Body of pancreas (tissue), 4 donors: ENCODE measurements around the gene GUCA1A.
"Not testable (repeated sequence)": the region's sequence is repeated elsewhere in the genome, so short reads cannot be mapped to it uniquely, and the experiment has no call there.

Source experiments
- POLR2A ChIP-seq, 3 donors: fragments of 450-650 bp; IDR thresholded peaks; one replicate each; pipeline ENCODE4 v1.6.1; 2016; ENCODE audit warnings: antibody characterized with exemption in 3 of 3, mild to moderate bottlenecking in 2 of 3
- TF ChIP-seq, protein P1 (sequence below), 7 experiments: fragments of 450-650 bp in 4 of 7; fragments of 200-600 bp in 3 of 7; sonication (generic) in 3 of 7; IDR thresholded peaks; one replicate each; pipeline ENCODE4 v1.5.1; 2016 to 2019; ENCODE audit warnings: antibody characterized with exemption in 7 of 7

DNA sequence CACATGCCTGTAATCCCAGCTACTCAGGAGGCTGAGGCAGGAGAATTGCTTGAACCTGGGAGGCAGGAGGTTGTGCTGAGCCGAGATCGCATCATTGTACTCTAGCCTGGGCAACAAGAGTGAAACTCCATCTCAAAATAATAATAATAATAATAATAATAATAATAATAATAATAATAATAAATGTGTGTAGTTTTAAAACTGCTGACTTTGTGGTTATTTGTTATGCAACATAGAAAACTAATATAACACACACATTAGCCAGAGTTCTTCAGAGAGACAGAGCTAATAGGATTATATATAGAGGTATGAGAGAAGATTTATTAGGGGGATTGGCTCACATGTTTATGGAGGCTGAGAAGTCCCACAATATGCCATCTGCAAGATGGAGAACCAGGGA, 3.4 kb upstream of the GUCA1A start:
- TF ChIP-seq, protein P1, sequence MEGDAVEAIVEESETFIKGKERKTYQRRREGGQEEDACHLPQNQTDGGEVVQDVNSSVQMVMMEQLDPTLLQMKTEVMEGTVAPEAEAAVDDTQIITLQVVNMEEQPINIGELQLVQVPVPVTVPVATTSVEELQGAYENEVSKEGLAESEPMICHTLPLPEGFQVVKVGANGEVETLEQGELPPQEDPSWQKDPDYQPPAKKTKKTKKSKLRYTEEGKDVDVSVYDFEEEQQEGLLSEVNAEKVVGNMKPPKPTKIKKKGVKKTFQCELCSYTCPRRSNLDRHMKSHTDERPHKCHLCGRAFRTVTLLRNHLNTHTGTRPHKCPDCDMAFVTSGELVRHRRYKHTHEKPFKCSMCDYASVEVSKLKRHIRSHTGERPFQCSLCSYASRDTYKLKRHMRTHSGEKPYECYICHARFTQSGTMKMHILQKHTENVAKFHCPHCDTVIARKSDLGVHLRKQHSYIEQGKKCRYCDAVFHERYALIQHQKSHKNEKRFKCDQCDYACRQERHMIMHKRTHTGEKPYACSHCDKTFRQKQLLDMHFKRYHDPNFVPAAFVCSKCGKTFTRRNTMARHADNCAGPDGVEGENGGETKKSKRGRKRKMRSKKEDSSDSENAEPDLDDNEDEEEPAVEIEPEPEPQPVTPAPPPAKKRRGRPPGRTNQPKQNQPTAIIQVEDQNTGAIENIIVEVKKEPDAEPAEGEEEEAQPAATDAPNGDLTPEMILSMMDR (IDR thresholded peaks at IDR 0.05), result not testable (repeated sequence)
- not testable (repeated sequence) for TF ChIP-seq POLR2A (IDR thresholded peaks at IDR 0.05)
